GM13976 (cell line): ENCODE measurements around the gene RELL1.

Experiments
- DNase-seq: peaks from one replicate; pipeline ENCODE4 v3.0.0; 2012; ENCODE audit warnings: low spot score
- in situ Hi-C: fragments of 300-500 bp; cut with MboI; formaldehyde crosslinking; loops from one replicate; pipeline ENCODE4 v1.12.0; 2022; ENCODE audit warnings: low sequenced_read_pairs, mixed read lengths, inconsistent platforms; ENCODE audit not compliant: unreplicated experiment
- TF ChIP-seq, protein P1 (sequence below): IDR thresholded peaks from 2 replicates; pipeline ENCODE4 v1.5.1; 2012; ENCODE audit warnings: borderline replicate concordance, mild to moderate bottlenecking; ENCODE audit not compliant: insufficient read depth; ENCODE audit errors: extremely low read depth, missing control alignments, control extremely low read depth

RELL1 gene

GRCh38 chr4:37699868-37700481, 13.8 kb upstream of the RELL1 start:
- in situ Hi-C loops: no loop called here
- no peak for DNase-seq
- TF ChIP-seq, protein P1, sequence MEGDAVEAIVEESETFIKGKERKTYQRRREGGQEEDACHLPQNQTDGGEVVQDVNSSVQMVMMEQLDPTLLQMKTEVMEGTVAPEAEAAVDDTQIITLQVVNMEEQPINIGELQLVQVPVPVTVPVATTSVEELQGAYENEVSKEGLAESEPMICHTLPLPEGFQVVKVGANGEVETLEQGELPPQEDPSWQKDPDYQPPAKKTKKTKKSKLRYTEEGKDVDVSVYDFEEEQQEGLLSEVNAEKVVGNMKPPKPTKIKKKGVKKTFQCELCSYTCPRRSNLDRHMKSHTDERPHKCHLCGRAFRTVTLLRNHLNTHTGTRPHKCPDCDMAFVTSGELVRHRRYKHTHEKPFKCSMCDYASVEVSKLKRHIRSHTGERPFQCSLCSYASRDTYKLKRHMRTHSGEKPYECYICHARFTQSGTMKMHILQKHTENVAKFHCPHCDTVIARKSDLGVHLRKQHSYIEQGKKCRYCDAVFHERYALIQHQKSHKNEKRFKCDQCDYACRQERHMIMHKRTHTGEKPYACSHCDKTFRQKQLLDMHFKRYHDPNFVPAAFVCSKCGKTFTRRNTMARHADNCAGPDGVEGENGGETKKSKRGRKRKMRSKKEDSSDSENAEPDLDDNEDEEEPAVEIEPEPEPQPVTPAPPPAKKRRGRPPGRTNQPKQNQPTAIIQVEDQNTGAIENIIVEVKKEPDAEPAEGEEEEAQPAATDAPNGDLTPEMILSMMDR: no peak

DNA sequence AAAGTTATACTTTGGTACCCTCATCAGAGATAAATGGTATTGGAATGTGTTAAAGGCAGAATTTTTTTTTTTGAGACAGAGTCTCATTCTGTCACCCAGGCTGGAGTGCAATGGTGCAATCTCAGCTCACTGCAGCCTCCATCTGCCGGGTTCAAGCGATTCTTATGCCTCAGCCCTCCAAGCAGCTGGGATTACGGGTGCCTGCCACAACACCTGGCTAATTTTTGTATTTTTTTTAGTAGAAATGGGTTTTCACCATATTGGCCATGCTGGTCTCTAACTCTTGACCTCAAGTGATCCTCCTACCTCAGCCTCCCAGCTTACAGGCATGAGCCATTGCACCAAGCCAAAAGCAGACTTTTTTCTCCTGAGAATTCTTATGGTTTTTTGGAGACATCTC, 11.4 kb upstream of the RELL1 start:
- no peak for DNase-seq
- in situ Hi-C loops: no loop called here
- TF ChIP-seq, protein P1: no peak

DNA sequence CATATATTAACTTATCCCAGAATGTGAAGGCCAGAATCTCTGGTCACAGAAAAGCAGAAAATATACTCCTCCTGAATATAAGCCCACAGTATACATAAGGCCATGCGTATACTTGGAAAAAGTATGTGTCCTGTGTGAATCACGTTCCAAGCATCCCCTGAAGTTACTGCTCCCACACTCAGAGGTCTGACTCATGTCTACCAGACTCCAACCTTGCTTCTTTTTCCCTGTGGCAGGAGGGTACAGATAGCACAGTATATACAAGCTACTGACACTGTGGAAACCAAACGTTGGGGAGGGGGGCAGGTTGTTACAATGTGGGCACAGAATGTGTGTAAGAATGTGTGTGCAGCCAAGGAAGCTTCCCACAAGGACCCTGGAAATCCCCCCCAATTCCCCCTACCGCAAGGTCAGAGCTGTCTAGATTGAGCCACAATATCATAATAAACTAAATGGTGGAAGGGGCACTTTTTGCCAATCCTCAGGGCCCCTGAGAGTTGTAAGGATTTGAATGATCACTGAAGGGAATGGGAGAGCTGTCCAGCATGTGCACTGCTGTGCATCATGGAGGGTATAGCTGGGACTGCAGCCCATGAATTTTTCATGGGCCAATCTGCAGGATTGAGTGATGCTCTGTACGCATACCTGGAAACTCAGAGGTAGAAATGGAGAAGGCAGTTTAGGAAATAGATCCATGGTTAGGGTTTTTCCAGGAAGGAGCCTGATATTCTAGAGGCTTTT, 7.4 kb upstream of the RELL1 start:
- in situ Hi-C loops: no loop called here

DNA sequence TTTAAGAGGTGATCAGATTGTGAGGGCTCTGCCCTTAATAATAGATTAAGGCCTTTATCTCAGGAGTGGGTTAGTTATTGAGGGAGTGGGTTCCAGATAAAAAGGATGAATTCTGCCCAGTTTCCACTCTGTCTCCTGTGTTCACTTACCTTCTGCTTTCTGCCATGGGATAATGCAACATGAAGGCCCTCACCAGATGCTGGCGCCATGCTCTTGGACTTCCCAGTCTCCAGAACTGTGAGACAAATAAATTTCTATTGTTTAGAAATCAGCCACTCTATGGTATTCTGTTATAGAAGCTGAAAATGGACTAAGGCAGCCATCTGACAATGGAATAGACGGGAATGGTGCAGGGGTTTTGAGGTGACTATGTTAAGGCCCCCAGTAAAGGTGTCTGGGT, 6.9 kb upstream of the RELL1 start:
- TF ChIP-seq, protein P1: no peak
- DNase-seq: no peak
- in situ Hi-C loops: no loop called here

More for the DNA sequence above, 7.4 kb upstream of the RELL1 start:
- no peak for DNase-seq
- TF ChIP-seq, protein P1: no peak

DNA sequence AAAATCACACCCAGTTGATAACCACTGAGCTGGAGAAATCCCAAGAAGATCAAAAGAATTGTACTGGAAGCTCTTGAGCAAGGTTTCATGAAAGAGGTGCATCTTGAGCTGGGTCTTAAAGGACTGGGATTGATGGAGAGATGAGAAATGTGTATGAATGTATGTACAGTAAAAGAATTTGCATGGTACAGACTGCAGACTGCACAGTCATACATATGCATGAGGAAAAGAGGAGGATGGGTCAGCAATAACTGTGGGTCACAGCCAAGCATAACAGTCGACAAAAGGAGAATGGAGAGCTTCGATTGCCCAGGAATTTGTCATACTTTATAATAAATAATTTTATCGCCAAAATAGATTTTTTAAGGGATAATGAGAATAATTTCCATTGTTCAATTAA, 4.8 kb upstream of the RELL1 start:
- in situ Hi-C loops: no loop called here
- TF ChIP-seq, protein P1: no peak
- DNase-seq: no peak

DNA sequence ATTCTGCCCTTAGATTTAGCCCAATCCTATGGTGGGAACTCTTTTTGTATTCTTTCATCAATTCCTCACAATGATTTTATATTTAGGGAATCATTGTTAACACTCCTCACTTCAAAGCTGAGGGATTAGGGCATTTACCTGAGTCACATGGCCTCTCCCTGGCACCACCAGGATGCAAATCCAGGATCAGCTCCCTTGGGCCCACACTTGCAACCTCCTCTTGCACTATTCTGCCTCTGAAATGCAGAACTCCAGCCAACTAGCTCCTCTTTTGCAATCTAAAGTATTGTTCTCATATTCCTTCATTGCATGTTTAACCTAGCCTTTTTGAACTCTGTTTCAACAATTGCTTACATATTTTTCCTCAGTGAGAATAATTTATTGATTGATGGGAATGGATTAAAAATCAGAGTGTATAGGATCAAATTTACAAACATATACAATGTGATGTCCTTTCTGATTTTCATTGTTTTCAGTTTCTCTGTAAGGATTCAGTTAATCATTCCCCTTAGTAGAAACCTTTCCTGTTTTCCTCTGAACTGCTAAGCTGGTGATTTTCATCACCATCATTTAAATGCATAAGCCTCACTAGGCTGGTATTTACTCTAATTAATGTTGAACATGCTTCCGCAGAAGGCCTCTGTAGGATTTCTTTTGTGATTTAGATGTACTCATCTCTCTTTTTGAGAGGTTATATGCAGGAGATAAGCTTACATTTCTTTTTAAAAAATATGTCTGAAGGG, 3.3 kb upstream of the RELL1 start:
- no peak for DNase-seq
- in situ Hi-C loops: no loop called here
- TF ChIP-seq, protein P1: no peak
